ENCODE results near the gene ZSWIM4. TPM values are rescaled to one million over a fixed set of nuclear protein-coding genes. Genes with fewer than 3 reads are reported as not detected.

Gene ZSWIM4
- total and polyA plus RNA-seq, 4 experiments from 2014 or later = 0.33 to 6.6 (median 4.0) TPM

- ChIA-PET POLR2A (ENCODE audit: partially characterized antibody) (interaction anchor here (0.9 to 9.7 kb wide), 8 partner anchors 7 to 54 kb away, joined by 3 to 119 read pairs (median 6); partner anchors contain the start of gene ZSWIM4), CTCF (ENCODE audit: partially characterized antibody) (interaction anchor here (1.1 to 4.7 kb wide), 2 partner anchors 20 to 58 kb away, joined by 3 to 37 read pairs; no protein-coding TSS in a partner anchor)
- Histone ChIP-seq H3K4me1 (ENCODE audit: insufficient read depth, low read length) (peaks cover 82% of the 10 kb centered on the region), H3K9me3 (ENCODE audit: control insufficient read depth in 1 of 2, low read length in 2 of 2) (no peaks in the 10 kb centered on the region), H3K36me3 (ENCODE audit: insufficient read depth, low read length) (no peaks in the 10 kb centered on the region), H3K4me3 (ENCODE audit: low read length in 2 of 2) (peak overlapping the region; percentile 42 to 63), H3K27me3 (ENCODE audit: insufficient read depth, low read length) (no peaks in the 10 kb centered on the region), H3K27ac (ENCODE audit: low read depth, low read length) (peak overlapping the region; percentile 98)
- Mint-ChIP-seq H3K4me1 (peaks cover 33 to 89% (median 54%) of the 10 kb centered on the region in 4 donors), H3K27me3 (peaks cover 0 to 4% of the 10 kb centered on the region in 2 donors), H3K27ac (peak overlapping the region; percentile 99 to 100 (median 99)), H3K4me3 (peak overlapping the region; percentile 88 to 97 (median 96)), H3K36me3 (peaks cover 0 to 38% of the 10 kb centered on the region in 2 donors), H3K9me3 (peaks cover 0 to 5% (median 0%) of the 10 kb centered on the region in 8 donors)
- peak; percentile 71 to 78 (median 77) for DNase-seq
- intact Hi-C loops (cut with micrococcal nuclease) = loop anchor here (10.0 kb wide), 1 partner anchor 682 kb away; the partner anchor contains the start of gene TECR
Measured at GRCh38 chr19:13842291-13843103, 47.3 kb downstream of the ZSWIM4 start.

GRCh38 chr19:13843104-13843921 lies 48.1 kb downstream of the ZSWIM4 start:
- H3K4me1 Mint-ChIP-seq = peaks cover 33 to 85% (median 53%) of the 10 kb centered on the region in 4 donors
- ChIA-PET POLR2A (ENCODE audit: partially characterized antibody) (interaction anchor here (0.8 to 1.2 kb wide), 2 partner anchors 19 kb away, joined by 3 read pairs; no protein-coding TSS in a partner anchor), CTCF (ENCODE audit: partially characterized antibody) (interaction anchor here (0.6 to 0.8 kb wide), 2 partner anchors 19 to 206 kb away, joined by 3 to 4 read pairs; no protein-coding TSS in a partner anchor)
- intact Hi-C loops (cut with micrococcal nuclease) = loop anchor here (10.0 kb wide), 1 partner anchor 681 kb away; the partner anchor contains the start of gene TECR
- peaks cover 0 to 38% of the 10 kb centered on the region in 2 donors for H3K36me3 Mint-ChIP-seq
- Histone ChIP-seq H3K9me3 (ENCODE audit: control insufficient read depth in 1 of 2, low read length in 2 of 2) (no peaks in the 10 kb centered on the region), H3K27me3 (ENCODE audit: insufficient read depth, low read length) (no peaks in the 10 kb centered on the region), H3K27ac (ENCODE audit: low read depth, low read length) (peak overlapping the region; percentile 98), H3K36me3 (ENCODE audit: insufficient read depth, low read length) (no peaks in the 10 kb centered on the region), H3K4me1 (ENCODE audit: insufficient read depth, low read length) (peaks cover 81% of the 10 kb centered on the region), H3K4me3 (ENCODE audit: low read length in 2 of 2) (peak overlapping the region in 1 of 2 donors; percentile 40)
- H3K27ac Mint-ChIP-seq = peak overlapping the region; percentile 98 to 100 (median 99)
- H3K27me3 Mint-ChIP-seq = peaks cover 0 to 4% of the 10 kb centered on the region in 2 donors
- DNase-seq = peak in 1 of 5 donors; percentile 6
- peaks cover 0 to 5% (median 0%) of the 10 kb centered on the region in 8 donors for H3K9me3 Mint-ChIP-seq
- peak overlapping the region; percentile 86 to 94 (median 89) for H3K4me3 Mint-ChIP-seq

GRCh38 chr19:13844130-13844631 lies 48.9 kb downstream of the ZSWIM4 start:
- CTCF ChIA-PET (ENCODE audit: partially characterized antibody) = interaction anchor here (0.6 to 0.8 kb wide), 2 partner anchors 18 to 205 kb away, joined by 3 to 4 read pairs; no protein-coding TSS in a partner anchor
- H3K27ac Mint-ChIP-seq = peak overlapping the region; percentile 98 to 100 (median 99)
- H3K27me3 Mint-ChIP-seq = peaks cover 0 to 4% of the 10 kb centered on the region in 2 donors
- peaks cover 0 to 34% of the 10 kb centered on the region in 2 donors for H3K36me3 Mint-ChIP-seq
- peak overlapping the region; percentile 98 for H3K27ac ChIP-seq (ENCODE audit: low read depth, low read length)
- no peaks in the 10 kb centered on the region for H3K27me3 ChIP-seq (ENCODE audit: insufficient read depth, low read length)
- peak in 1 of 5 donors; percentile 11 for DNase-seq
- H3K4me3 Mint-ChIP-seq = peak overlapping the region in 7 of 8 donors; percentile 53 to 89 (median 72)
- no peaks in the 10 kb centered on the region for H3K36me3 ChIP-seq (ENCODE audit: insufficient read depth, low read length)
- peaks cover 78% of the 10 kb centered on the region for H3K4me1 ChIP-seq (ENCODE audit: insufficient read depth, low read length)
- H3K4me1 Mint-ChIP-seq = peaks cover 31 to 84% (median 50%) of the 10 kb centered on the region in 4 donors
- intact Hi-C loops (cut with micrococcal nuclease) = loop anchor here (10.0 kb wide), 1 partner anchor 681 kb away; the partner anchor contains the start of gene TECR
- no peak overlapping the region for H3K4me3 ChIP-seq (ENCODE audit: low read length in 2 of 2)
- H3K9me3 Mint-ChIP-seq = peaks cover 0 to 5% (median 0%) of the 10 kb centered on the region in 8 donors
- POLR2A ChIA-PET (ENCODE audit: partially characterized antibody) = interaction anchor here (0.8 to 1.2 kb wide), 2 partner anchors 18 to 20 kb away, joined by 3 read pairs; no protein-coding TSS in a partner anchor
- H3K9me3 ChIP-seq (ENCODE audit: control insufficient read depth in 1 of 2, low read length in 2 of 2) = no peaks in the 10 kb centered on the region

- intact Hi-C loops (cut with micrococcal nuclease) = loop anchor here (1.0 to 10.0 kb wide), 8 partner anchors 7 to 1054 kb away; partner anchors contain the start of genes IER2, JUNB, RFX1 and STX10
- H3K9me3 Mint-ChIP-seq = peaks cover 0 to 5% (median 0%) of the 10 kb centered on the region in 8 donors
- peak overlapping the region; percentile 50 to 79 for H3K4me3 ChIP-seq (ENCODE audit: low read length in 2 of 2)
Measured at GRCh38 chr19:13846557-13847406, 51.5 kb downstream of the ZSWIM4 start.

GRCh38 chr19:13847407-13848339 lies 52.4 kb downstream of the ZSWIM4 start:
- Mint-ChIP-seq H3K9me3 (peaks cover 0 to 5% (median 0%) of the 10 kb centered on the region in 8 donors), H3K4me3 (peak overlapping the region; percentile 83 to 98 (median 90)), H3K27ac (peak overlapping the region; percentile 99 to 100 (median 100)), H3K27me3 (peaks cover 0 to 4% of the 10 kb centered on the region in 2 donors), H3K4me1 (peaks cover 32 to 73% (median 48%) of the 10 kb centered on the region in 4 donors), H3K36me3 (peaks cover 0 to 11% of the 10 kb centered on the region in 2 donors)
- CTCF ChIA-PET (ENCODE audit: partially characterized antibody) = interaction anchor here (0.9 to 3.5 kb wide), 9 partner anchors 9 to 73 kb away, joined by 3 to 22 read pairs (median 7); partner anchors contain the start of gene C19orf53
- Histone ChIP-seq H3K27me3 (ENCODE audit: insufficient read depth, low read length) (no peaks in the 10 kb centered on the region), H3K4me1 (ENCODE audit: insufficient read depth, low read length) (peaks cover 69% of the 10 kb centered on the region), H3K4me3 (ENCODE audit: low read length in 2 of 2) (peak overlapping the region; percentile 50 to 79), H3K36me3 (ENCODE audit: insufficient read depth, low read length) (no peaks in the 10 kb centered on the region), H3K9me3 (ENCODE audit: control insufficient read depth in 1 of 2, low read length in 2 of 2) (no peaks in the 10 kb centered on the region), H3K27ac (ENCODE audit: low read depth, low read length) (peak overlapping the region; percentile 99)
- peak; percentile 82 to 90 (median 83) for DNase-seq
- POLR2A ChIA-PET (ENCODE audit: partially characterized antibody) = interaction anchor here (1.0 to 7.9 kb wide), 15 partner anchors 8 to 671 kb away, joined by 3 to 204 read pairs (median 10); partner anchors contain the start of genes ASF1B, C19orf53, DNAJB1 and IL27RA
- intact Hi-C loops (cut with micrococcal nuclease) = loop anchor here (1.0 to 10.0 kb wide), 8 partner anchors 8 to 1055 kb away; partner anchors contain the start of genes IER2, JUNB, RFX1 and STX10

More at GRCh38 chr19:13846557-13847406, 51.5 kb downstream of the ZSWIM4 start:
- peaks cover 33 to 77% (median 50%) of the 10 kb centered on the region in 4 donors for H3K4me1 Mint-ChIP-seq
- CTCF ChIA-PET (ENCODE audit: partially characterized antibody) = interaction anchor here (0.9 to 3.5 kb wide), 10 partner anchors 9 to 72 kb away, joined by 3 to 22 read pairs (median 4); partner anchors contain the start of gene C19orf53
- peaks cover 0 to 4% of the 10 kb centered on the region in 2 donors for H3K27me3 Mint-ChIP-seq
- Histone ChIP-seq H3K9me3 (ENCODE audit: control insufficient read depth in 1 of 2, low read length in 2 of 2) (no peaks in the 10 kb centered on the region), H3K27me3 (ENCODE audit: insufficient read depth, low read length) (no peaks in the 10 kb centered on the region), H3K27ac (ENCODE audit: low read depth, low read length) (peak overlapping the region; percentile 99), H3K36me3 (ENCODE audit: insufficient read depth, low read length) (no peaks in the 10 kb centered on the region), H3K4me1 (ENCODE audit: insufficient read depth, low read length) (peaks cover 69% of the 10 kb centered on the region)
- peaks cover 0 to 16% of the 10 kb centered on the region in 2 donors for H3K36me3 Mint-ChIP-seq
- DNase-seq = peak; percentile 99
- POLR2A ChIA-PET (ENCODE audit: partially characterized antibody) = interaction anchor here (0.7 to 7.9 kb wide), 25 partner anchors 9 to 906 kb away, joined by 3 to 204 read pairs (median 5); partner anchors contain the start of genes ADGRE5, ASF1B, C19orf53 and DNAJB1
- H3K4me3 Mint-ChIP-seq = peak overlapping the region; percentile 83 to 98 (median 90)
- H3K27ac Mint-ChIP-seq = peak overlapping the region; percentile 99 to 100 (median 100)

Data from CD4-positive, alpha-beta memory T cell (primary cell).